Endodermal cell (in vitro differentiated cells): ENCODE data around the gene FUOM. TPM values are rescaled to one million over a fixed set of nuclear protein-coding genes. Genes with fewer than 3 reads are reported as not detected.

Source experiments
- DNase-seq: peaks from one replicate; pipeline ENCODE4 v3.0.0-alpha.2; 2017
- H3K27ac ChIP-seq: 2 replicates; pipeline ENCODE4 v1.5.1; 2013; ENCODE audit warnings: mild to moderate bottlenecking, low read depth, low read length, moderate library complexity
- H3K27me3 ChIP-seq: 2 replicates; pipeline ENCODE4 v1.6.1; 2013; ENCODE audit warnings: mild to moderate bottlenecking, low read length, moderate library complexity; ENCODE audit not compliant: insufficient read depth, control insufficient read depth, poor library complexity, severe bottlenecking
- H3K36me3 ChIP-seq: 2 replicates; pipeline ENCODE4 v1.7.0; 2013; ENCODE audit warnings: mild to moderate bottlenecking, low read length, moderate library complexity; ENCODE audit not compliant: control insufficient read depth, insufficient read depth
- H3K4me1 ChIP-seq: one replicate; pipeline ENCODE4 v1.7.0; 2013; ENCODE audit warnings: low read length; ENCODE audit not compliant: control insufficient read depth, insufficient read depth
- H3K4me3 ChIP-seq: 2 replicates; pipeline ENCODE4 v1.5.1; 2013; ENCODE audit warnings: mild to moderate bottlenecking, low read length, moderate library complexity
- H3K9ac ChIP-seq: 2 replicates; pipeline ENCODE4 v1.6.1; 2013; ENCODE audit warnings: mild to moderate bottlenecking, low read length, moderate library complexity; ENCODE audit not compliant: poor library complexity, severe bottlenecking; ENCODE audit errors: extremely low read depth
- H3K9me3 ChIP-seq: 2 replicates; pipeline ENCODE4 v1.6.1; 2013; ENCODE audit warnings: mild to moderate bottlenecking, low read length, moderate library complexity; ENCODE audit not compliant: control insufficient read depth
- H3K27ac Mint-ChIP-seq: 2 replicates; pipeline ENCODE4 v1.8.0; 2020; ENCODE audit warnings: mixed read lengths
- H3K27me3 Mint-ChIP-seq: 2 replicates; pipeline ENCODE4 v1.8.0; 2021; ENCODE audit warnings: mild to moderate bottlenecking, mixed read lengths; ENCODE audit not compliant: insufficient read depth
- H3K36me3 Mint-ChIP-seq: 2 replicates; pipeline ENCODE4 v1.8.0; 2020; ENCODE audit warnings: low read depth, mixed read lengths
- H3K4me1 Mint-ChIP-seq: 2 replicates; pipeline ENCODE4 v1.8.0; 2020; ENCODE audit warnings: mixed read lengths
- H3K4me3 Mint-ChIP-seq: 2 replicates; pipeline ENCODE4 v1.8.0; 2020; ENCODE audit warnings: mild to moderate bottlenecking, moderate library complexity, mixed read lengths
- H3K9me3 Mint-ChIP-seq: 2 replicates; pipeline ENCODE4 v1.8.0; 2020; ENCODE audit warnings: mild to moderate bottlenecking, mixed read lengths
- CTCF ChIP-seq: fragments of 200-600 bp; sonication (generic); conservative IDR thresholded peaks from 2 replicates; pipeline ENCODE4 v1.5.0; 2021; ENCODE audit warnings: antibody characterized with exemption, mild to moderate bottlenecking
- WGBS, 2 experiments: methylation state at CpG; one replicate each; pipeline versions ENCODE4 v1.1.5 to v1.1.7; 2013; ENCODE audit warnings: missing lambda C conversion rate in 2 of 2, mixed read lengths in 1 of 2; ENCODE audit not compliant: insufficient coverage in 1 of 2, insufficient read length in 1 of 2; 5-methylcytosine and 5-hydroxymethylcytosine counted together
- total RNA-seq, 2 donors: library from RNA; stranded (reverse); fragmentation: NEBNext Ultra II Directional in 1 of 2; extraction: Animal tissue kit (Norgen Biotek cat#: 25700) in 1 of 2; gene quantifications; 2 replicates in 1 of 2; 3 replicates in 1 of 2; pipeline ENCODE4 v1.2.1, GENCODE V29; 2021

FUOM gene
- total RNA-seq, 2 donors from 2014 or later = 81.0 to 83.9 TPM

- DNase-seq = no peak
- WGBS, 2 experiments = 83 to 100% methylated on average over 3 to 4 of the region's 4 CpGs
- H3K27ac Mint-ChIP-seq = no peak overlapping the region
- Histone ChIP-seq H3K27ac (no peak overlapping the region), H3K4me1 (no peaks in the 10 kb centered on the region), H3K9me3 (peaks cover 11% of the 10 kb centered on the region), H3K27me3 (peaks cover 47% of the 10 kb centered on the region), H3K4me3 (no peak overlapping the region), H3K9ac (no peak overlapping the region), H3K36me3 (no peaks in the 10 kb centered on the region)
- no peaks in the 10 kb centered on the region for H3K36me3 Mint-ChIP-seq
- H3K27me3 Mint-ChIP-seq = peaks cover 29% of the 10 kb centered on the region
- no peaks in the 10 kb centered on the region for H3K4me1 Mint-ChIP-seq
- no peak overlapping the region for H3K4me3 Mint-ChIP-seq
- TF ChIP-seq CTCF = no peak
- no peaks in the 10 kb centered on the region for H3K9me3 Mint-ChIP-seq
Observed at GRCh38 chr10:133341983-133342382, 15.8 kb downstream of the FUOM start.

- no peaks in the 10 kb centered on the region for H3K36me3 Mint-ChIP-seq
- H3K27me3 ChIP-seq = peaks cover 69% of the 10 kb centered on the region
Observed at GRCh38 chr10:133339708-133340380, 18.0 kb downstream of the FUOM start.

More at GRCh38 chr10:133339708-133340380, 18.0 kb downstream of the FUOM start:
- Histone ChIP-seq H3K4me3 (no peak overlapping the region), H3K9me3 (peaks cover 11% of the 10 kb centered on the region), H3K27ac (no peak overlapping the region), H3K9ac (no peak overlapping the region), H3K36me3 (no peaks in the 10 kb centered on the region), H3K4me1 (no peaks in the 10 kb centered on the region)
- DNase-seq = no peak
- H3K27ac Mint-ChIP-seq = no peak overlapping the region
- 87 to 97% methylated on average over 11 to 13 of the region's 13 CpGs for WGBS, 2 experiments
- TF ChIP-seq CTCF = no peak
- no peak overlapping the region for H3K4me3 Mint-ChIP-seq
- H3K27me3 Mint-ChIP-seq = peaks cover 19% of the 10 kb centered on the region
- no peaks in the 10 kb centered on the region for H3K4me1 Mint-ChIP-seq
- H3K9me3 Mint-ChIP-seq = no peaks in the 10 kb centered on the region
